AG04450 (cell line): ENCODE results near the gene SLC26A11. TPM values are rescaled to one million over a fixed set of nuclear protein-coding genes. Genes with fewer than 3 reads are reported as not detected.

Experiments
- CTCF ChIA-PET: fragments of 300-600, 350-600 bp; formaldehyde crosslinking; extraction: SDS; loops from one replicate; lab custom pipeline; 2022; ENCODE audit warnings: antibody characterized with exemption, inconsistent platforms; lab: Charles Lee
- POLR2A ChIA-PET: fragments of 350-600 bp; formaldehyde crosslinking; extraction: SDS; loops from one replicate; lab custom pipeline; 2021; ENCODE audit warnings: antibody characterized with exemption, inconsistent platforms; lab: Yijun Ruan, JAX
- DNase-seq: peaks from one replicate; pipeline ENCODE4 v3.0.0-alpha.2; 2011; ENCODE audit warnings: low read depth, low spot score
- H3K27ac ChIP-seq: one replicate; pipeline ENCODE4 v1.5.1; 2012; ENCODE audit warnings: low read depth, low read length, control low read depth
- H3K27me3 ChIP-seq: one replicate; pipeline ENCODE4 v1.6.0; 2012; ENCODE audit warnings: low read length; ENCODE audit not compliant: control insufficient read depth, insufficient read depth
- H3K4me3 ChIP-seq: 2 replicates; pipeline ENCODE4 v1.5.1; 2011; ENCODE audit warnings: mild to moderate bottlenecking, low read depth, low read length, control low read depth
- H3K9me3 ChIP-seq: 2 replicates; pipeline ENCODE4 v1.5.1; 2012; ENCODE audit warnings: low read length; ENCODE audit not compliant: control insufficient read depth, insufficient read depth
- CTCF ChIP-seq: IDR thresholded peaks from 2 replicates; pipeline ENCODE4 v1.5.1; 2011; ENCODE audit warnings: low read depth, low read length, control low read depth, inconsistent platforms
- polyA plus RNA-seq: library from polyadenylated mRNA; depleted of rRNA; stranded (reverse); fragments of >200 nt; gene quantifications from 2 replicates; pipeline ENCODE4 v1.2.3, GENCODE V29; 2011

The SLC26A11 gene
- polyA plus RNA-seq, 1 experiment, result 8.9 TPM

DNA sequence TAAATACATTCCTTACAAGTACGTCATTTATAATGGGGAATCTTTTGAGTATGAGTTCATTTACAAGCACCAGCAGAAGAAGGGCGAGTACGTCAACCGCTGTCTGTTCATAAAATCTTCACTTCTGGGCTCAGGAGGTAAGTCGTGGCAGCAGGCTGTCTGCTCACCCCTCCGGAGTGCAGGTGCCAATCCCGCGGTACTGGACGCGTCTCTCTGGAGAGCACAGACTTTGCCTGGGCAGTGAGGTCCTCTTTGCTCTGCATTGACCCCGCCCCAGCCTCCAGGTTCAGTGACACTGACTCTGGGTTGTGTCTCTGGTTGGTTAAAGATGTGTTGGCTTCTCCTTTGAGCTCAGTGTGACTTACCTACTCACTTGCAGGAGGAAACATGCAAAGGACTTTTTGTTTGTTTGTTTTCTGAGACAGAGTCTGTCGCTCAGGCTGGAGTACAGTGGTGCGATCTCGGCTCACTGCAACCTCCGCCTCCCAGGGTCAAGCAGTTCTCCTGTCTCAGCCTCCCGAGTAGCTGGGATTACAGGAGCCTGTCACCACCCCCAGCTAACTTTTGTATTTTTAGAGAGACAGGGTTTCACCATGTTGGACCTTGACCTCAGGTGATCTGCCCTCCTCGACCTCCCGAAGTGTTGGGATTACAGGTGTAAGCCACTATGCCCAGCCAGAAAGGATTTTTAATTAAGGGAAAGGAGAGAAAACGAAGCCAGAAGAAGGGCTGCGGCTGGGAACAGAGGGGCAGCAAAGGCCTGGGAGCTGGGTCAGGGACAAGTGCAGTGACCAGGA, 71.7 kb downstream of the SLC26A11 start:
- ChIA-PET CTCF (no interaction called here), POLR2A (interaction anchor here (0.6 kb wide), 1 partner anchor 84 kb away, joined by 8 read pairs; no protein-coding TSS in a partner anchor)
- Histone ChIP-seq H3K27me3 (no peaks in the 10 kb centered on the region), H3K4me3 (no peak overlapping the region), H3K27ac (no peak overlapping the region), H3K9me3 (no peaks in the 10 kb centered on the region; the same call in 1 of the 2 replicates)
- TF ChIP-seq CTCF, result no peak
- no peak for DNase-seq

- ChIA-PET CTCF (no interaction called here), POLR2A (no interaction called here)
- H3K9me3 ChIP-seq, result no peaks in the 10 kb centered on the region; the same call in 1 of the 2 replicates
- H3K4me3 ChIP-seq, result no peak overlapping the region
- DNase-seq, result no peak
- no peak for TF ChIP-seq CTCF
- H3K27ac ChIP-seq, result no peak overlapping the region
- H3K27me3 ChIP-seq, result no peaks in the 10 kb centered on the region
These were observed 72.3 kb downstream of the SLC26A11 start for GRCh38 chr17:80292521-80292971.

DNA sequence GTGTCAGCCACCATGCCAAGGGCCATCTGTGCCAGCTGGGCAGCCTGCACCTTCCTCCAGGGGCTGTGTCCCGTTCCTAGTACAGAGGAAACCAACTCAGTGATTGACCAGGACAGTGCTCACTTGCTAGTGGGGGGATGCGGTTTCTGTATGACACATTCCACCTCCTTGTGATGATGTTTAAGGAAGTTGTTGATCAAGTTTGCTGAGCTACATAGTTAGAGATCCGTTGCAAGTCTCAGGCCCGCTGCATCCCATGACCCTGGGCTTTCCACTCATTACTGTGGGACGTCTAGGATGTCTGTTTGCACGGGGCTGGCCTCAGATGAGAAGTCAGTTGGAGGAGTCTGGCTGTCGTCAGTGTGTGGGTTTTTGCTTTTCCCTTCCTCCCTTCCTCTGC, 74.0 kb downstream of the SLC26A11 start:
- H3K27me3 ChIP-seq, result no peaks in the 10 kb centered on the region
- no peak for DNase-seq
- no peak overlapping the region for H3K27ac ChIP-seq
- ChIA-PET POLR2A (no interaction called here), CTCF (no interaction called here)
- no peak overlapping the region for H3K4me3 ChIP-seq
- H3K9me3 ChIP-seq, result no peaks in the 10 kb centered on the region; the same call in 1 of the 2 replicates
- TF ChIP-seq CTCF, result no peak

GRCh38 chr17:80294653-80295052, 74.4 kb downstream of the SLC26A11 start:
- Histone ChIP-seq H3K27ac (no peak overlapping the region), H3K4me3 (no peak overlapping the region), H3K27me3 (no peaks in the 10 kb centered on the region), H3K9me3 (no peaks in the 10 kb centered on the region; the same call in 1 of the 2 replicates)
- TF ChIP-seq CTCF, result no peak
- DNase-seq, result no peak
- ChIA-PET CTCF (no interaction called here), POLR2A (no interaction called here)

- no peak for TF ChIP-seq CTCF
These were observed 74.9 kb downstream of the SLC26A11 start for GRCh38 chr17:80295146-80295545.

More at GRCh38 chr17:80295146-80295545, 74.9 kb downstream of the SLC26A11 start:
- Histone ChIP-seq H3K4me3 (no peak overlapping the region), H3K9me3 (no peaks in the 10 kb centered on the region; the same call in none of the 2 replicates), H3K27me3 (no peaks in the 10 kb centered on the region), H3K27ac (no peak overlapping the region)
- DNase-seq, result no peak
- CTCF ChIA-PET, result no interaction called here
- POLR2A ChIA-PET, result no interaction called here
